Measurements from ENCODE around the gene ACAP3.

- TF ChIP-seq POLR2A (IDR thresholded peaks at IDR 0.05), result no peak
- TF ChIP-seq CTCF (IDR thresholded peaks at IDR 0.05), result no peak
- no peak for TF ChIP-seq POLR2AphosphoS5 (IDR thresholded peaks at IDR 0.05)
These were observed 26.0 kb upstream of the ACAP3 start for GRCh38 chr1:1333551-1334241.

Measured in breast epithelium (tissue), 3 donors.